A549 treated with Mapracorat at 1 μM for 4 hours (cell line): ENCODE data around the gene HIKESHI. TPM values are rescaled to one million over a fixed set of nuclear protein-coding genes. Genes with fewer than 3 reads are reported as not detected.

Source experiments
- total RNA-seq: library from RNA; stranded (reverse); fragments of 200-300 nt; extraction: Qiagen RNA extraction; gene quantifications from 5 replicates; pipeline ENCODE4 v1.2.3, GENCODE V29; 2022

The HIKESHI gene
- 36.0 to 39.1 TPM (median 37.2 TPM) in 5 replicates for total RNA-seq

GRCh38 chr11:86302092-86302793, at the start of gene HIKESHI:
TSS of gene HIKESHI (plus strand) at chr11:86302240. CDS start at chr11:86302449, 209 bp downstream.

GRCh38 chr11:86374586-86374985, 72.5 kb downstream of the HIKESHI start, which contains the start of gene CCDC81:
TSS of gene CCDC81 (plus strand) at chr11:86374887. CDS start at chr11:86375164, 277 bp downstream.

Other genes starting within 250 kb of the HIKESHI start
- 67.0 to 86.9 TPM (median 79.9 TPM) in 5 replicates for gene PICALM, start 233.2 kb upstream of the HIKESHI start, total RNA-seq
- gene EED, start 57.5 kb upstream of the HIKESHI start, total RNA-seq: 22.8 to 28.5 TPM (median 25.5 TPM) in 5 replicates
- 0.09 to 0.34 TPM (median 0.28 TPM) in 5 replicates for gene CCDC81, start 72.6 kb downstream of the HIKESHI start, total RNA-seq